SK-N-SH treated with all-trans-retinoic acid at 6 μM for 48 hours (cell line): ENCODE measurements around the gene INTU.

ENCODE experiments used
- ATAC-seq: fragments of 200-7000 bp; cut with Tn5 transposase; 3 replicates; pipeline ENCODE4 v1.9.1; 2020; ENCODE audit warnings: mild to moderate bottlenecking, moderate library complexity
- BACH2 ChIP-seq: fragments of 250-450 bp; sonication (Bioruptor Pico); IDR thresholded peaks from 2 replicates; pipeline ENCODE4 v1.9.0; 2021; ENCODE audit warnings: mild to moderate bottlenecking, borderline replicate concordance
- CREB5 ChIP-seq: fragments of 250-450 bp; sonication (Bioruptor Pico); IDR thresholded peaks from 2 replicates; pipeline ENCODE4 v1.5.1; 2020; ENCODE audit warnings: low read depth, mild to moderate bottlenecking, moderate library complexity
- CSDC2 ChIP-seq: fragments of 250-450 bp; sonication (Bioruptor Pico); IDR thresholded peaks from 2 replicates; pipeline ENCODE4 v1.5.0; 2020; ENCODE audit warnings: mild to moderate bottlenecking, moderate library complexity
- CSRNP3 ChIP-seq: fragments of 250-450 bp; sonication (Bioruptor Pico); IDR thresholded peaks from 2 replicates; pipeline ENCODE4 v1.5.1; 2021; ENCODE audit warnings: mild to moderate bottlenecking, moderate library complexity
- ESRRG ChIP-seq: fragments of 250-450 bp; sonication (Bioruptor Pico); IDR thresholded peaks from 2 replicates; pipeline ENCODE4 v1.6.1; 2021; ENCODE audit warnings: mild to moderate bottlenecking
- GLIS3 ChIP-seq: fragments of 250-450 bp; sonication (Bioruptor Pico); IDR thresholded peaks from 2 replicates; pipeline ENCODE4 v1.5.0; 2020; ENCODE audit warnings: mild to moderate bottlenecking, moderate library complexity
- ISL1 ChIP-seq: fragments of 250-450 bp; sonication (Bioruptor Pico); IDR thresholded peaks from 2 replicates; pipeline ENCODE4 v2.1.2; 2022; ENCODE audit warnings: mild to moderate bottlenecking, moderate library complexity
- OSR1 ChIP-seq: fragments of 250-450 bp; sonication (Bioruptor Pico); IDR thresholded peaks from 2 replicates; pipeline ENCODE4 v1.8.0; 2022; ENCODE audit warnings: moderate library complexity, mild to moderate bottlenecking, inconsistent platforms
- POU6F1 ChIP-seq: fragments of 250-450 bp; sonication (Bioruptor Pico); IDR thresholded peaks from 2 replicates; pipeline ENCODE4 v1.8.0; 2021; ENCODE audit warnings: low read depth, mild to moderate bottlenecking, moderate library complexity, borderline replicate concordance
- RARB ChIP-seq: fragments of 250-450 bp; sonication (Bioruptor Pico); IDR thresholded peaks from 2 replicates; pipeline ENCODE4 v1.8.0; 2021; ENCODE audit warnings: mild to moderate bottlenecking, moderate library complexity
- SNAI2 ChIP-seq: fragments of 250-450 bp; sonication (Bioruptor Pico); IDR thresholded peaks from 2 replicates; pipeline ENCODE4 v1.5.0; 2020; ENCODE audit warnings: mild to moderate bottlenecking, moderate library complexity
- TCF4 ChIP-seq: fragments of 250-450 bp; sonication (Bioruptor Pico); IDR thresholded peaks from 2 replicates; pipeline ENCODE4 v1.8.0; 2021; ENCODE audit warnings: mild to moderate bottlenecking, moderate library complexity, borderline replicate concordance
- TOX ChIP-seq: fragments of 250-450 bp; sonication (Bioruptor Pico); IDR thresholded peaks from 2 replicates; pipeline ENCODE4 v1.8.0; 2021; ENCODE audit warnings: mild to moderate bottlenecking, moderate library complexity, borderline replicate concordance
- ZC3H10 ChIP-seq: fragments of 250-450 bp; sonication (Bioruptor Pico); IDR thresholded peaks from 2 replicates; pipeline ENCODE4 v1.5.1; 2021; ENCODE audit warnings: mild to moderate bottlenecking, moderate library complexity
- ZFP3 ChIP-seq: fragments of 250-450 bp; sonication (Bioruptor Pico); IDR thresholded peaks from 2 replicates; pipeline ENCODE4 v1.5.0; 2020; ENCODE audit warnings: mild to moderate bottlenecking, moderate library complexity
- ZNF565 ChIP-seq: fragments of 450-650 bp; formaldehyde crosslinking; conservative IDR thresholded peaks from 2 replicates; pipeline ENCODE4 v1.5.0; 2020; ENCODE audit warnings: low read depth, mild to moderate bottlenecking, moderate library complexity
- ZNF70 ChIP-seq: fragments of 450-650 bp; formaldehyde crosslinking; IDR thresholded peaks from 2 replicates; pipeline ENCODE4 v1.5.0; 2020; ENCODE audit warnings: mild to moderate bottlenecking, moderate library complexity
- ZNF8 ChIP-seq: fragments of 450-650 bp; formaldehyde crosslinking; IDR thresholded peaks from 2 replicates; pipeline ENCODE4 v1.5.0; 2020; ENCODE audit warnings: mild to moderate bottlenecking, moderate library complexity
- TF ChIP-seq, protein P1 (sequence below): fragments of 250-450 bp; sonication (Bioruptor Pico); IDR thresholded peaks from 2 replicates; pipeline ENCODE4 v1.5.0; 2020; ENCODE audit warnings: mild to moderate bottlenecking, moderate library complexity

Gene INTU

GRCh38 chr4:127669691-127670090, 36.9 kb downstream of the INTU start:
- no peak for ATAC-seq
- no peak for TF ChIP-seq SNAI2
- TF ChIP-seq ISL1 (CRISPR knock-in tag), result no peak
- no peak for TF ChIP-seq ZFP3
- no peak for TF ChIP-seq TOX (CRISPR knock-in tag)
- TF ChIP-seq ZNF70 (CRISPR knock-in tag), result no peak
- no peak for TF ChIP-seq GLIS3 (CRISPR knock-in tag)
- no peak for TF ChIP-seq ZNF565

- ATAC-seq, result no peak
These were observed 39.4 kb downstream of the INTU start for GRCh38 chr4:127672111-127672510.

DNA sequence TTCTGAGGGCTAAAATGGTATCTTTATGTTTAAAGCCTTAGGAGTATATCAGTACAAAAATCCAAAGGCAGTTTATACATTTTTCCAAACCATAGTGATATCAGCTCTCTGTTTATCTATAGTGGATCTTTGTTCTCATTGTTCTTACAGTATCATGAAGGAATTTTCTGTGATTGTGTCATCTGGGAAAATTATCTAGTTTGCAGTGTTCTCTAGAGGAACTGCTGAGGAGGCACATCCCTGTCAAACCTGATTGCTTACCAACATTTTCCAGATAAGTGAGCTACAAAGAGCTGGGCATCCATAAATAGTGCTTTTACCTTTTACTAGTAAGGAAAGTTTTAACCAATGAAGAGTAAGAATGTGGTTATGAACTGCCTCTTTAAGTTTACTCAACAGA, 52.5 kb downstream of the INTU start:
- ATAC-seq, result peak; percentile 67
- no peak for TF ChIP-seq TOX (CRISPR knock-in tag)
- TF ChIP-seq CREB5 (CRISPR knock-in tag), result peak; percentile 40; the same call in 1 of the 2 replicates
- no peak for TF ChIP-seq ZFP3
- peak; percentile 57 for TF ChIP-seq ISL1 (CRISPR knock-in tag)

More at GRCh38 chr4:127672111-127672510, 39.4 kb downstream of the INTU start:
- TF ChIP-seq ZNF70 (CRISPR knock-in tag) (no peak), GLIS3 (CRISPR knock-in tag) (no peak), TCF4 (CRISPR knock-in tag) (no peak), CSRNP3 (CRISPR knock-in tag) (no peak), ESRRG (CRISPR knock-in tag) (no peak), SNAI2 (no peak), POU6F1 (no peak), TOX (CRISPR knock-in tag) (no peak), ZNF565 (no peak), OSR1 (CRISPR knock-in tag) (no peak)
- TF ChIP-seq, protein P1, sequence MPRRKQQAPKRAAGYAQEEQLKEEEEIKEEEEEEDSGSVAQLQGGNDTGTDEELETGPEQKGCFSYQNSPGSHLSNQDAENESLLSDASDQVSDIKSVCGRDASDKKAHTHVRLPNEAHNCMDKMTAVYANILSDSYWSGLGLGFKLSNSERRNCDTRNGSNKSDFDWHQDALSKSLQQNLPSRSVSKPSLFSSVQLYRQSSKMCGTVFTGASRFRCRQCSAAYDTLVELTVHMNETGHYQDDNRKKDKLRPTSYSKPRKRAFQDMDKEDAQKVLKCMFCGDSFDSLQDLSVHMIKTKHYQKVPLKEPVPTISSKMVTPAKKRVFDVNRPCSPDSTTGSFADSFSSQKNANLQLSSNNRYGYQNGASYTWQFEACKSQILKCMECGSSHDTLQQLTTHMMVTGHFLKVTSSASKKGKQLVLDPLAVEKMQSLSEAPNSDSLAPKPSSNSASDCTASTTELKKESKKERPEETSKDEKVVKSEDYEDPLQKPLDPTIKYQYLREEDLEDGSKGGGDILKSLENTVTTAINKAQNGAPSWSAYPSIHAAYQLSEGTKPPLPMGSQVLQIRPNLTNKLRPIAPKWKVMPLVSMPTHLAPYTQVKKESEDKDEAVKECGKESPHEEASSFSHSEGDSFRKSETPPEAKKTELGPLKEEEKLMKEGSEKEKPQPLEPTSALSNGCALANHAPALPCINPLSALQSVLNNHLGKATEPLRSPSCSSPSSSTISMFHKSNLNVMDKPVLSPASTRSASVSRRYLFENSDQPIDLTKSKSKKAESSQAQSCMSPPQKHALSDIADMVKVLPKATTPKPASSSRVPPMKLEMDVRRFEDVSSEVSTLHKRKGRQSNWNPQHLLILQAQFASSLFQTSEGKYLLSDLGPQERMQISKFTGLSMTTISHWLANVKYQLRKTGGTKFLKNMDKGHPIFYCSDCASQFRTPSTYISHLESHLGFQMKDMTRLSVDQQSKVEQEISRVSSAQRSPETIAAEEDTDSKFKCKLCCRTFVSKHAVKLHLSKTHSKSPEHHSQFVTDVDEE (CRISPR knock-in tag), result no peak

DNA sequence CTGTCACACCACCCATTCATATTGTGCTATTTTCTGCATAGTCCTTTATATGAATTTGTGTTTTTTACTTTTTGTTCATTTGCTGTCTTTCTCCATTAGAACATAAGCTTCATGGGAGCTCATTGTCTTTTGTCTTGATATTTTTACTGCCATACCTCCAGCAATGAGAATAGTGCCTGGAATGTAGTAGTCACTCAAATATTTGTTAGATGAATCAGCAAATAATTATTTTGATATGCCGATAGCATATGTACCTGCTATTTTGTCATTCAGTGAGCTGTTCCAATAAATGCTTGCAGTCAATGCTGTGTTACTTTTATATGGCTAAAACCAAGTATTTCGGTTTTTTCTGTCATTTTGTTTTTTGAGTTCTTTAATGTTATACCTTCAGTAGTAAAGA, 53.9 kb downstream of the INTU start:
- ATAC-seq, result peak; percentile 32; the same call in 2 of the 3 replicates
- no peak for TF ChIP-seq RARB (CRISPR knock-in tag)
- no peak for TF ChIP-seq CSDC2 (CRISPR knock-in tag)
- no peak for TF ChIP-seq BACH2 (CRISPR knock-in tag)
- no peak for TF ChIP-seq ZNF8 (CRISPR knock-in tag)
- TF ChIP-seq ZC3H10, result no peak
- TF ChIP-seq CREB5 (CRISPR knock-in tag), result no peak
- no peak for TF ChIP-seq OSR1 (CRISPR knock-in tag)
- TF ChIP-seq, protein P1 (CRISPR knock-in tag), result no peak
- no peak for TF ChIP-seq GLIS3 (CRISPR knock-in tag)
- TF ChIP-seq ZNF565, result no peak
- TF ChIP-seq ZNF70 (CRISPR knock-in tag), result no peak
- no peak for TF ChIP-seq TCF4 (CRISPR knock-in tag)
- no peak for TF ChIP-seq ISL1 (CRISPR knock-in tag)
